PC-3 (cell line): ENCODE results near the gene ABLIM1. TPM values are rescaled to one million over a fixed set of nuclear protein-coding genes. Genes with fewer than 3 reads are reported as not detected.
A peak's percentile ranks its signal among the peaks of the same experiment; 100 is the strongest.

Source experiments
- ATAC-seq: fragments of 200-7000 bp; cut with Tn5 transposase; 2 replicates; pipeline ENCODE4 v1.9.1; 2020; ENCODE audit warnings: mild to moderate bottlenecking, moderate library complexity
- BruUV-seq: library from RNA; stranded (reverse); fragments of 400-500 nt; replicated peaks from 2 replicates; lab custom pipeline; 2021; lab: Mats Ljungman, UMichigan
- CTCF ChIA-PET: fragments of 300-600 bp; sonication (Branson Sonifier 250); formaldehyde crosslinking; loops from one replicate; lab custom pipeline; 2022; ENCODE audit warnings: antibody characterized with exemption; lab: Charles Lee
- POLR2A ChIA-PET: fragments of 300-600 bp; sonication (Branson Sonifier 250); formaldehyde crosslinking; loops from one replicate; lab custom pipeline; 2022; ENCODE audit warnings: antibody characterized with exemption; ENCODE audit not compliant: unreplicated experiment; lab: Charles Lee
- DNase-seq: peaks from one replicate; pipeline ENCODE4 v3.0.0-alpha.2; 2015
- H2AFZ ChIP-seq: fragments of 300-600 bp; sonication (generic); 2 replicates; pipeline ENCODE4 v1.6.0; 2016; ENCODE audit warnings: antibody characterized with exemption, low read length
- H3F3A ChIP-seq: fragments of 300-600 bp; sonication (generic); one replicate; pipeline ENCODE4 v1.6.0; 2017; ENCODE audit warnings: antibody characterized with exemption, low read length, control low read depth, mild to moderate bottlenecking; ENCODE audit not compliant: unreplicated experiment
- H3K27ac ChIP-seq: fragments of 300-600 bp; sonication (generic); 2 replicates; pipeline ENCODE4 v1.5.1; 2016; ENCODE audit warnings: mild to moderate bottlenecking, low read length
- H3K27me3 ChIP-seq: fragments of 300-600 bp; sonication (generic); 2 replicates; pipeline ENCODE4 v1.6.1; 2016; ENCODE audit warnings: low read length, mixed read lengths
- H3K36me3 ChIP-seq: fragments of 300-600 bp; sonication (generic); 2 replicates; pipeline ENCODE4 v1.6.1; 2016; ENCODE audit warnings: low read depth, mixed run types, low read length, mixed read lengths
- H3K4me1 ChIP-seq: fragments of 300-600 bp; sonication (generic); 2 replicates; pipeline ENCODE4 v1.5.1; 2016; ENCODE audit warnings: low read length; ENCODE audit not compliant: insufficient read depth
- H3K4me2 ChIP-seq: fragments of 300-600 bp; sonication (generic); 2 replicates; pipeline ENCODE4 v1.6.0; 2016; ENCODE audit warnings: low read length
- H3K4me3 ChIP-seq: fragments of 300-600 bp; sonication (generic); 2 replicates; pipeline ENCODE4 v1.5.1; 2016; ENCODE audit warnings: mild to moderate bottlenecking, low read length, mixed read lengths
- H3K79me2 ChIP-seq: fragments of 300-600 bp; sonication (generic); 2 replicates; pipeline ENCODE4 v1.6.1; 2017; ENCODE audit warnings: low read length, mixed read lengths
- H3K9ac ChIP-seq: fragments of 300-600 bp; sonication (generic); 2 replicates; pipeline ENCODE4 v1.6.0; 2016; ENCODE audit warnings: mild to moderate bottlenecking, low read length
- H3K9me2 ChIP-seq: fragments of 300-600 bp; sonication (generic); replicated peaks from 2 replicates; pipeline ENCODE4 v1.6.1; 2016; ENCODE audit warnings: mixed run types, low read length, mixed read lengths
- H3K9me3 ChIP-seq: fragments of 300-600 bp; sonication (generic); 2 replicates; pipeline ENCODE4 v1.6.1; 2016; ENCODE audit warnings: low read length, mixed read lengths
- H4K20me1 ChIP-seq: fragments of 300-600 bp; sonication (generic); 2 replicates; pipeline ENCODE4 v1.6.1; 2016; ENCODE audit warnings: low read length, mixed read lengths
- CTCF ChIP-seq: fragments of 300-600 bp; sonication (generic); conservative IDR thresholded peaks from 2 replicates; pipeline ENCODE4 v1.5.1; 2017; ENCODE audit warnings: antibody characterized with exemption, low read depth, mild to moderate bottlenecking, low read length
- EZH2 ChIP-seq: fragments of 300-600 bp; sonication (generic); IDR thresholded peaks from one replicate; pipeline ENCODE4 v1.6.1; 2017; ENCODE audit warnings: antibody characterized with exemption, mild to moderate bottlenecking, low read length; ENCODE audit not compliant: unreplicated experiment
- EZH2phosphoT487 ChIP-seq: fragments of 300-600 bp; sonication (generic); IDR thresholded peaks from 2 replicates; pipeline ENCODE4 v1.6.1; 2018; ENCODE audit warnings: mild to moderate bottlenecking, antibody characterized with exemption, low read length, borderline replicate concordance
- intact Hi-C: fragments of 100-400 bp; cut with micrococcal nuclease; formaldehyde crosslinking; loops from 2 replicates; pipeline ENCODE4 v1.9.0; 2023
- total RNA-seq: library from RNA; depleted of rRNA; stranded (reverse); fragments of >200 nt; gene quantifications from 2 replicates; pipeline ENCODE4 v1.2.3, GENCODE V29; 2014

The ABLIM1 gene
- total RNA-seq, 1 experiment from 2014 or later, result 12.3 TPM

DNA sequence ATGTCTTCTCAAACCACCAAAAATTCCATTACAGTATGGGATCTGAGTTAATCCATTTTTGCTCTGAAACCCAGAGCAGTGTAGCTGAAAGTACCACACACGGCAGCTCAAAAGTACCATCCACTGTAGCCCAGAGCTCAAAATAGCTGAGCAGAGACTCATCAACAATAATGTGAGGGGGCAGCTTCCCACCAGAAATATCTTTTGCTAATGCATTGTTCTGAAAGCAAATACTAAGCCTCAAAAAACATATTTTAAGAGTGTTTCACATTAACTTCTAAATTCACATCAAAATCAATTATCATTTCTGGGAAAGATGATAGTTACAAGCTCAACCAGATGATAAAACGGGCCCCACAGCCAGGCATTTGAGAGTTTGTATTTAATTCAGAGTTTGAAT, 73.7 kb downstream of the ABLIM1 start:
- intact Hi-C loops, result no loop called here
- CTCF ChIA-PET, result no interaction called here

GRCh38 chr10:114581071-114581470, 77.0 kb downstream of the ABLIM1 start:
- DNase-seq (no peak), ATAC-seq (no peak)
- Histone ChIP-seq H3K79me2 (no peaks in the 10 kb centered on the region), H3K4me1 (peaks cover 6% of the 10 kb centered on the region; the same call in 1 of the 2 replicates), H3K4me2 (no peak overlapping the region), H2AFZ (no peak overlapping the region), H3K27ac (no peak overlapping the region), H3K9ac (no peak overlapping the region), H3K4me3 (no peak overlapping the region), H3F3A (no peaks in the 10 kb centered on the region), H4K20me1 (no peaks in the 10 kb centered on the region), H3K9me3 (no peaks in the 10 kb centered on the region), H3K9me2 (no peaks in the 10 kb centered on the region), H3K27me3 (no peaks in the 10 kb centered on the region), H3K36me3 (no peaks in the 10 kb centered on the region)
- intact Hi-C loops, result no loop called here
- ChIA-PET CTCF (no interaction called here), POLR2A (no interaction called here)
- no TSS peak for BruUV-seq
- TF ChIP-seq EZH2phosphoT487, result no peak
- TF ChIP-seq CTCF, result no peak
- no peak for TF ChIP-seq EZH2

More for the DNA sequence above, 73.7 kb downstream of the ABLIM1 start:
- H3K9me2 ChIP-seq, result no peaks in the 10 kb centered on the region
- POLR2A ChIA-PET, result no interaction called here
- H3K36me3 ChIP-seq, result no peaks in the 10 kb centered on the region
- no peaks in the 10 kb centered on the region for H3K27me3 ChIP-seq
- H3K4me3 ChIP-seq, result no peak overlapping the region
- DNase-seq, result no peak
- H2AFZ ChIP-seq, result no peak overlapping the region
- H3K9ac ChIP-seq, result no peak overlapping the region
- no peak for TF ChIP-seq CTCF
- no peak for TF ChIP-seq EZH2phosphoT487
- TF ChIP-seq EZH2, result no peak
- no peaks in the 10 kb centered on the region for H3K9me3 ChIP-seq
- H3K79me2 ChIP-seq, result no peaks in the 10 kb centered on the region
- no peak overlapping the region for H3K27ac ChIP-seq
- no peak overlapping the region for H3K4me2 ChIP-seq
- no peak for ATAC-seq
- BruUV-seq, result no TSS peak
- H4K20me1 ChIP-seq, result no peaks in the 10 kb centered on the region
- no peaks in the 10 kb centered on the region for H3F3A ChIP-seq
- no peaks in the 10 kb centered on the region for H3K4me1 ChIP-seq

GRCh38 chr10:114577133-114577532, 80.9 kb downstream of the ABLIM1 start:
- no peak for TF ChIP-seq EZH2phosphoT487
- TF ChIP-seq CTCF, result no peak
- TF ChIP-seq EZH2, result no peak

More at GRCh38 chr10:114577133-114577532, 80.9 kb downstream of the ABLIM1 start:
- H3K4me1 ChIP-seq, result peaks cover 6% of the 10 kb centered on the region; the same call in 1 of the 2 replicates
- DNase-seq (peak; percentile 49), ATAC-seq (peak; percentile 46)
- no peaks in the 10 kb centered on the region for H3F3A ChIP-seq
- H3K4me3 ChIP-seq, result no peak overlapping the region
- ChIA-PET CTCF (no interaction called here), POLR2A (no interaction called here)
- no peaks in the 10 kb centered on the region for H3K9me3 ChIP-seq
- no peak overlapping the region for H2AFZ ChIP-seq
- no peaks in the 10 kb centered on the region for H3K27me3 ChIP-seq
- no peaks in the 10 kb centered on the region for H4K20me1 ChIP-seq
- BruUV-seq, result no TSS peak
- H3K36me3 ChIP-seq, result no peaks in the 10 kb centered on the region
- no peaks in the 10 kb centered on the region for H3K79me2 ChIP-seq
- no peaks in the 10 kb centered on the region for H3K9me2 ChIP-seq
- no peak overlapping the region for H3K9ac ChIP-seq
- no peak overlapping the region for H3K27ac ChIP-seq
- intact Hi-C loops, result no loop called here
- H3K4me2 ChIP-seq, result no peak overlapping the region
